ENCODE measurements around the gene STAC.

STAC gene

DNA sequence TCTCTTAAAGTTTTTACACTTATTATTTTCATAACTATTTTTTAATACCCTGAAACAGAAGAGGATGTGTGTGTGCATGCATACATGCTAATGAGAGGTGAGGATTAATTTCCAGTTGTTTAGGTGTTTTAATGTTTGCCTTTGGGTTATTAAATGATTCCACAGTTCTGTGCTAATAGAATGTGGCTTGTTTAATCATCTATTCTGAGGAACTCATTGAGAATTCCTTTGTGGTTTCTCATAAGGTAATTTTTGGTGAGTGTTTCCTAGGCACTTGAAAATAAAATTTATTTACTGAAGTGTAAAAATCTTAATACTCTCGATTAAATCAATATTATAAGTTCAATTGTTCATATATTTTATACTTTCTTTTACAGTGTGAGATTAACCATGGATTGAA, 38.0 kb downstream of the STAC start:
- Histone ChIP-seq H3K27me3 (ENCODE audit: low read depth, low read length) (no peaks in the 10 kb centered on the region), H3K79me2 (ENCODE audit: low read length) (no peaks in the 10 kb centered on the region), H3K36me3 (replicated peaks; ENCODE audit: low read depth, low read length) (no peaks in the 10 kb centered on the region), H3K27ac (ENCODE audit: low read length) (no peak overlapping the region), H4K20me1 (ENCODE audit: insufficient read depth, low read length) (no peaks in the 10 kb centered on the region), H2AFZ (ENCODE audit: low read depth, low read length) (no peak overlapping the region), H3K4me2 (ENCODE audit: low read length) (no peak overlapping the region), H3K9ac (ENCODE audit: low read length) (no peak overlapping the region), H3K4me1 (ENCODE audit: low read length) (no peaks in the 10 kb centered on the region), H3K9me3 (ENCODE audit: insufficient read depth, low read length) (no peaks in the 10 kb centered on the region), H3K4me3 (ENCODE audit: low read length) (no peak overlapping the region)
- no peak for TF ChIP-seq EZH2phosphoT487 (IDR thresholded peaks at IDR 0.05; ENCODE audit: low read depth)
- TF ChIP-seq, protein P1, sequence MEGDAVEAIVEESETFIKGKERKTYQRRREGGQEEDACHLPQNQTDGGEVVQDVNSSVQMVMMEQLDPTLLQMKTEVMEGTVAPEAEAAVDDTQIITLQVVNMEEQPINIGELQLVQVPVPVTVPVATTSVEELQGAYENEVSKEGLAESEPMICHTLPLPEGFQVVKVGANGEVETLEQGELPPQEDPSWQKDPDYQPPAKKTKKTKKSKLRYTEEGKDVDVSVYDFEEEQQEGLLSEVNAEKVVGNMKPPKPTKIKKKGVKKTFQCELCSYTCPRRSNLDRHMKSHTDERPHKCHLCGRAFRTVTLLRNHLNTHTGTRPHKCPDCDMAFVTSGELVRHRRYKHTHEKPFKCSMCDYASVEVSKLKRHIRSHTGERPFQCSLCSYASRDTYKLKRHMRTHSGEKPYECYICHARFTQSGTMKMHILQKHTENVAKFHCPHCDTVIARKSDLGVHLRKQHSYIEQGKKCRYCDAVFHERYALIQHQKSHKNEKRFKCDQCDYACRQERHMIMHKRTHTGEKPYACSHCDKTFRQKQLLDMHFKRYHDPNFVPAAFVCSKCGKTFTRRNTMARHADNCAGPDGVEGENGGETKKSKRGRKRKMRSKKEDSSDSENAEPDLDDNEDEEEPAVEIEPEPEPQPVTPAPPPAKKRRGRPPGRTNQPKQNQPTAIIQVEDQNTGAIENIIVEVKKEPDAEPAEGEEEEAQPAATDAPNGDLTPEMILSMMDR (IDR thresholded peaks at IDR 0.05; ENCODE audit: low read depth, low read length) = no peak

DNA sequence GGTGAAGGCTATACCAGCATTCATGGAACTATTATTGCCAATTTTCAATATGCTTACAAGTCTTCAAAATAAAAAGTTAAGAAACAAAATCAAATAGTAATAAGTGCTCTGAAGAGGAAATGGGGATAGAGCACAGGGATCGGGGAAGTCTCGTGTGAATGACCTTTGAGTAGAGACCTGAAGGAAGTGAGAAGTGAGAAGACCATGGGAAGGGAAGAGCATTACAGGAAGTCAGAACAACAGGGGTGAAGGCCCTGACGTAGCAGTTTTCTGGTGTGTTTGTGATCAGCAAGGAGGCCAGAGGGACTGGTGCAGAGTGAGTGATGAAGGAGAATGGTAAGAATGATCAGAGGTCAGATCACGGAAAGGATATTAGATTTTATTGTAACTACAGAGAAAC, 48.1 kb downstream of the STAC start:
- Histone ChIP-seq H3K9me3 (ENCODE audit: insufficient read depth, low read length) (no peaks in the 10 kb centered on the region), H3K4me1 (ENCODE audit: low read length) (peaks cover 19% of the 10 kb centered on the region), H3K36me3 (replicated peaks; ENCODE audit: low read depth, low read length) (no peaks in the 10 kb centered on the region), H3K27me3 (ENCODE audit: low read depth, low read length) (no peaks in the 10 kb centered on the region), H3K9ac (ENCODE audit: low read length) (no peak overlapping the region), H4K20me1 (ENCODE audit: insufficient read depth, low read length) (no peaks in the 10 kb centered on the region), H3K79me2 (ENCODE audit: low read length) (no peaks in the 10 kb centered on the region), H3K4me3 (ENCODE audit: low read length) (no peak overlapping the region), H2AFZ (ENCODE audit: low read depth, low read length) (0 out of 2 replicates have a peak overlapping the region, but pooled peaks have one; percentile 37), H3K27ac (ENCODE audit: low read length) (no peak overlapping the region), H3K4me2 (ENCODE audit: low read length) (no peak overlapping the region)
- TF ChIP-seq, protein P1 (IDR thresholded peaks at IDR 0.05; ENCODE audit: low read depth, low read length) = no peak
- no peak for TF ChIP-seq EZH2phosphoT487 (IDR thresholded peaks at IDR 0.05; ENCODE audit: low read depth)

DNA sequence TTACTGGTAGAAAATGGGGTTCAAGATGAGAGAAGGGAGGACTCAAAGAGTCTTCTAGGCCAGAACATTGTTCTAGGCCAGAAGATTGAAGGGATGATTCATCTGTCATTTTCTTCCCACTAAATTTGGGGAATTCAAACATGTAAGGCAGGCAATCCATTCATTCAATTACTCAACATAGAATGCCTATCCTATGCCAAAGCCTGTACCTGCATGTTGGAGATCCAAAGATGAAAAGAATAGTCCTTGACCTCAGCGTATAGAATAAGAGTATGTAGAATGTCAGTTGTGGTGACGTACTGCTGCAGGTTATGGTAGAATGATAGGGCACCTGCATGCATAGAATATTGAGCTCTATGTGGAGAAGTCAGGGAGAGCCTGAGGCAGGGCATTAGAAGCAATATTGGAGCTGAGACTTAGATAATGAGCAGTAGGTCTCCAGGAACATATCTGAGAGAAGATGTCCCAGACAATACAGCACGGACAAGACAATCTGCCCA, 49.7 kb downstream of the STAC start:
- Histone ChIP-seq H3K27me3 (ENCODE audit: low read depth, low read length) (no peaks in the 10 kb centered on the region), H3K79me2 (ENCODE audit: low read length) (no peaks in the 10 kb centered on the region), H3K9me3 (ENCODE audit: insufficient read depth, low read length) (no peaks in the 10 kb centered on the region), H4K20me1 (ENCODE audit: insufficient read depth, low read length) (no peaks in the 10 kb centered on the region), H3K9ac (ENCODE audit: low read length) (no peak overlapping the region), H3K36me3 (replicated peaks; ENCODE audit: low read depth, low read length) (no peaks in the 10 kb centered on the region), H3K4me1 (ENCODE audit: low read length) (peaks cover 23% of the 10 kb centered on the region), H2AFZ (ENCODE audit: low read depth, low read length) (no peak overlapping the region), H3K4me2 (ENCODE audit: low read length) (no peak overlapping the region), H3K4me3 (ENCODE audit: low read length) (no peak overlapping the region), H3K27ac (ENCODE audit: low read length) (no peak overlapping the region)
- TF ChIP-seq, protein P1 (IDR thresholded peaks at IDR 0.05; ENCODE audit: low read depth, low read length) = no peak
- no peak for TF ChIP-seq EZH2phosphoT487 (IDR thresholded peaks at IDR 0.05; ENCODE audit: low read depth)

DNA sequence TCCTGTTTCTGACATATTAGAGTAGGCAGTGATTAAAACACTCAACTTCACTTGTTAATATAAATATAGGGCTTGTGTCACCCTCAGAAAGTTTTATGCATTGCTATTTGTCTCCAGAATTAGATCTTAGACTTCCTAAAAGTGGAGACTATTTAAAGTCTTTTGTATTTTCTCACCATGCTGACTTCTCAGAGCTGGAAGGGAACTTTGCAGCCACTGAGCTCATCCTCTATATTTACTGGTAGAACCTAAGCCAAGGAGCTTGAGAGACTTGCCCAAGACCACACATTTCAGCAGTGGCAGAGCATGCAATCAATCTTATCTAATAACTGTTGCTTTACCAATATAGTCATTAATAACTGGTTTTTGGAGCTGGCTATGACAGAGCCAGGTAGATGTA, 53.2 kb downstream of the STAC start:
- H3K9ac ChIP-seq (ENCODE audit: low read length) = no peak overlapping the region
- TF ChIP-seq, protein P1 (IDR thresholded peaks at IDR 0.05; ENCODE audit: low read depth, low read length) = no peak
- TF ChIP-seq EZH2phosphoT487 (IDR thresholded peaks at IDR 0.05; ENCODE audit: low read depth) = no peak
- H3K27ac ChIP-seq (ENCODE audit: low read length) = no peak overlapping the region
- H3K4me1 ChIP-seq (ENCODE audit: low read length) = peaks cover 23% of the 10 kb centered on the region
- no peak overlapping the region for H3K4me3 ChIP-seq (ENCODE audit: low read length)
- H3K4me2 ChIP-seq (ENCODE audit: low read length) = no peak overlapping the region
- H2AFZ ChIP-seq (ENCODE audit: low read depth, low read length) = no peak overlapping the region
- H3K79me2 ChIP-seq (ENCODE audit: low read length) = no peaks in the 10 kb centered on the region
- no peaks in the 10 kb centered on the region for H3K27me3 ChIP-seq (ENCODE audit: low read depth, low read length)
- H3K9me3 ChIP-seq (ENCODE audit: insufficient read depth, low read length) = no peaks in the 10 kb centered on the region
- no peaks in the 10 kb centered on the region for H4K20me1 ChIP-seq (ENCODE audit: insufficient read depth, low read length)
- no peaks in the 10 kb centered on the region for H3K36me3 ChIP-seq (replicated peaks; ENCODE audit: low read depth, low read length)
